Thyroid gland (tissue), 4 donors: ENCODE data around the gene PLXNA3.

Source experiments
- POLR2A ChIP-seq, 2 donors: fragments of 450-650 bp; IDR thresholded peaks; one replicate each; pipeline ENCODE4 v1.6.1; 2017; ENCODE audit warnings: antibody characterized with exemption in 2 of 2, mild to moderate bottlenecking in 2 of 2, moderate library complexity in 1 of 2
- TF ChIP-seq, protein P1 (sequence below), 6 experiments: fragments of 200-600 bp in 3 of 6; fragments of 450-650 bp in 3 of 6; sonication (generic) in 3 of 6; IDR thresholded peaks; one replicate each; pipeline ENCODE4 v1.5.1; 2016 to 2019; ENCODE audit warnings: antibody characterized with exemption in 6 of 6, mild to moderate bottlenecking in 2 of 6, inconsistent platforms in 1 of 6, moderate library complexity in 1 of 6

DNA sequence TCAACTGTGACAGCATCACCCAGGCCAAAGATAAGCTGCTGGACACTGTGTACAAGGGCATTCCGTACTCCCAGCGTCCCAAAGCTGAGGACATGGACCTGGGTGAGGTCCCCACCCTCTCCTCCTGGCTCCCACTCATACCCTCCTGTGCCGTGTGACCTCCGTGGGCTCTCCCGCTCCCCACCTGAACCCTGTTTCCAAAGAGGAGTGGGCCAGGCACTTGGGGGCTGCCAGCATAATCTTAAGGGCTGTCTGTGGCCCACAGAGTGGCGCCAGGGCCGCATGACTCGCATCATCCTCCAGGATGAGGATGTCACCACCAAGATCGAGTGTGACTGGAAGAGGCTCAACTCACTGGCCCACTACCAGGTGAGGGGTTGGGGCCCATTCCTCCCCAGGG is 11.0 kb downstream of the PLXNA3 start:
- TF ChIP-seq, protein P1, sequence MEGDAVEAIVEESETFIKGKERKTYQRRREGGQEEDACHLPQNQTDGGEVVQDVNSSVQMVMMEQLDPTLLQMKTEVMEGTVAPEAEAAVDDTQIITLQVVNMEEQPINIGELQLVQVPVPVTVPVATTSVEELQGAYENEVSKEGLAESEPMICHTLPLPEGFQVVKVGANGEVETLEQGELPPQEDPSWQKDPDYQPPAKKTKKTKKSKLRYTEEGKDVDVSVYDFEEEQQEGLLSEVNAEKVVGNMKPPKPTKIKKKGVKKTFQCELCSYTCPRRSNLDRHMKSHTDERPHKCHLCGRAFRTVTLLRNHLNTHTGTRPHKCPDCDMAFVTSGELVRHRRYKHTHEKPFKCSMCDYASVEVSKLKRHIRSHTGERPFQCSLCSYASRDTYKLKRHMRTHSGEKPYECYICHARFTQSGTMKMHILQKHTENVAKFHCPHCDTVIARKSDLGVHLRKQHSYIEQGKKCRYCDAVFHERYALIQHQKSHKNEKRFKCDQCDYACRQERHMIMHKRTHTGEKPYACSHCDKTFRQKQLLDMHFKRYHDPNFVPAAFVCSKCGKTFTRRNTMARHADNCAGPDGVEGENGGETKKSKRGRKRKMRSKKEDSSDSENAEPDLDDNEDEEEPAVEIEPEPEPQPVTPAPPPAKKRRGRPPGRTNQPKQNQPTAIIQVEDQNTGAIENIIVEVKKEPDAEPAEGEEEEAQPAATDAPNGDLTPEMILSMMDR (IDR thresholded peaks at IDR 0.05): no peak
- TF ChIP-seq POLR2A (IDR thresholded peaks at IDR 0.05): no peak
